ENCODE results near the gene TMEM178A. TPM values are rescaled to one million over a fixed set of nuclear protein-coding genes. Genes with fewer than 3 reads are reported as not detected.
A peak's percentile ranks its signal among the peaks of the same experiment; 100 is the strongest.

TMEM178A gene
- total and polyA plus RNA-seq, 2 of the 4 experiments (the other 2 are of a cell fraction), result 0.18 to 1.8 TPM

- DNase-seq, result peak; percentile 17
- no peak for TF ChIP-seq FOS (IDR thresholded peaks at IDR 0.05; ENCODE audit: low read depth, low read length)
- TF ChIP-seq MAFK (IDR thresholded peaks at IDR 0.05; ENCODE audit: low read depth, low read length), result no peak
- no peak for TF ChIP-seq NFE2L2 (IDR thresholded peaks at IDR 0.05; ENCODE audit: low read depth, low read length)
- no peak for TF ChIP-seq RFX5 (IDR thresholded peaks at IDR 0.05; ENCODE audit: low read depth, low read length)
- no peak for TF ChIP-seq MAZ (IDR thresholded peaks at IDR 0.05; ENCODE audit: borderline replicate concordance, low read depth, low read length)
- TF ChIP-seq USF2 (IDR thresholded peaks at IDR 0.05; ENCODE audit: low read depth, low read length), result no peak
- TF ChIP-seq BHLHE40 (IDR thresholded peaks at IDR 0.05; ENCODE audit: low read depth, low read length), result no peak
- TF ChIP-seq ELK1 (IDR thresholded peaks at IDR 0.05; ENCODE audit: borderline replicate concordance, low read depth, low read length), result no peak
- TF ChIP-seq CEBPB (IDR thresholded peaks at IDR 0.05; ENCODE audit: low read depth, low read length), result no peak
- TF ChIP-seq POLR2A (IDR thresholded peaks at IDR 0.05; ENCODE audit: low read depth, low read length), result no peak
- TF ChIP-seq RCOR1 (IDR thresholded peaks at IDR 0.05; ENCODE audit: insufficient replicate concordance, low read length), result no peak
- dilution Hi-C loops (cut with HindIII; ENCODE audit: low sequenced_read_pairs, unreplicated experiment), result no loop called here
- H3K56ac ChIP-seq (ENCODE audit: extremely low read depth, insufficient read depth, low read length), result no peak overlapping the region
- no peak overlapping the region for H3K27ac ChIP-seq (ENCODE audit: insufficient read depth, low read length)
- intact Hi-C loops (cut with micrococcal nuclease), result no loop called here
- peaks cover 2% of the 10 kb centered on the region for H3K4me1 ChIP-seq (ENCODE audit: control insufficient read depth, insufficient read depth, low read length)
- H3K4me2 ChIP-seq (ENCODE audit: low read depth, low read length), result no peak overlapping the region
- H2AK9ac ChIP-seq (replicated peaks; ENCODE audit: low read depth, low read length, poor library complexity), result no peak overlapping the region
- no CpG with 5 or more reads among the region's 1 CpG for WGBS, 2 experiments (ENCODE audit: extremely low coverage in 2 of 2, insufficient read length in 1 of 2)
- H3K9me3 ChIP-seq (ENCODE audit: control insufficient read depth, insufficient read depth, low read length), result no peaks in the 10 kb centered on the region
- no peak overlapping the region for H3K23ac ChIP-seq (ENCODE audit: low read depth, low read length)
- H3K9me1 ChIP-seq (ENCODE audit: insufficient read depth, low read length), result peaks cover 8% of the 10 kb centered on the region; the same call in 1 of the 2 replicates
- no peaks in the 10 kb centered on the region for H3K27me3 ChIP-seq (ENCODE audit: control insufficient read depth, insufficient read depth, low read length)
- peak overlapping the region; percentile 41 for H2BK5ac ChIP-seq (ENCODE audit: low read depth, low read length, poor library complexity, severe bottlenecking)
- no peak overlapping the region for H4K8ac ChIP-seq (ENCODE audit: low read depth in 2 of 2, low read length in 2 of 2)
- ChIA-PET CTCF (no interaction called here), POLR2A (ENCODE audit: unreplicated experiment) (no interaction called here)
- H3K79me1 ChIP-seq (ENCODE audit: low read depth in 1 of 2, low read length in 2 of 2), result peaks cover 4 to 30% of the 10 kb centered on the region in 2 experiments
- H2AK5ac ChIP-seq (ENCODE audit: low read depth, low read length), result no peak overlapping the region
- no peak overlapping the region for H2AFZ ChIP-seq (replicated peaks; ENCODE audit: low read length, poor library complexity)
- no peak overlapping the region for H3K18ac ChIP-seq (ENCODE audit: low read depth, low read length)
- no peak overlapping the region for H3K14ac ChIP-seq (replicated peaks; ENCODE audit: low read depth, low read length)
- H4K5ac ChIP-seq (ENCODE audit: low read depth, low read length), result no peak overlapping the region
- in situ Hi-C loops (cut with MboI; ENCODE audit: low sequenced_read_pairs), result no loop called here
- no peak overlapping the region for H3K4ac ChIP-seq (ENCODE audit: low read depth, low read length)
- H3K4me3 ChIP-seq (ENCODE audit: insufficient read depth, low read depth, low read length), result no peak overlapping the region
- peaks cover 30% of the 10 kb centered on the region for H3K36me3 ChIP-seq (ENCODE audit: control insufficient read depth, insufficient read depth, low read length)
- H2BK15ac ChIP-seq (ENCODE audit: low read depth, low read length), result no peak overlapping the region
- H2BK20ac ChIP-seq (ENCODE audit: low read depth, low read length), result no peak overlapping the region
- ATAC-seq (ENCODE audit: low read depth), result peak; percentile 30; the same call in 1 of the 2 replicates
- no TSS peak for BruUV-seq (replicated peaks)
- H3K9ac ChIP-seq (ENCODE audit: low read depth, low read length), result no peak overlapping the region
- no peak overlapping the region for H2BK120ac ChIP-seq (ENCODE audit: low read depth, low read length)
- H4K20me1 ChIP-seq (ENCODE audit: insufficient read depth, low read length), result no peaks in the 10 kb centered on the region
- H4K91ac ChIP-seq (ENCODE audit: insufficient read depth, low read depth, low read length), result no peak overlapping the region
These were observed 89.7 kb downstream of the TMEM178A start for GRCh38 chr2:39755466-39755865.

Data from IMR-90 (cell line).